Lung (tissue), 12 donors: Measurements from ENCODE around the gene SEC61B. TPM values are rescaled to one million over a fixed set of nuclear protein-coding genes. Genes with fewer than 3 reads are reported as not detected.
A peak's percentile ranks its signal among the peaks of the same experiment; 100 is the strongest.

Source experiments
- ATAC-seq: fragments of 200-7000 bp; cut with Tn5 transposase; one replicate; pipeline ENCODE4 v1.9.1; 2020; ENCODE audit warnings: moderate number of reproducible peaks; ENCODE audit not compliant: insufficient read depth, low FRiP score
- DNase-seq, 3 donors: peaks; one replicate each; pipeline ENCODE4 v3.0.0-alpha.2; 2013 to 2017
- H3K27ac ChIP-seq, 2 donors: one replicate each; pipeline ENCODE4 v1.5.1; 2013; ENCODE audit warnings: mild to moderate bottlenecking in 2 of 2, moderate library complexity in 2 of 2, control low read depth in 1 of 2, inconsistent platforms in 1 of 2, low read depth in 1 of 2, low read length in 1 of 2
- H3K27me3 ChIP-seq, 3 donors: one replicate each; pipeline ENCODE4 v1.5.1; 2013; ENCODE audit warnings: low read length in 2 of 3; ENCODE audit not compliant: control insufficient read depth in 3 of 3, insufficient read depth in 3 of 3
- H3K36me3 ChIP-seq, 4 donors: one replicate each; pipeline ENCODE4 v1.5.1; 2013; ENCODE audit warnings: low read length in 4 of 4, mild to moderate bottlenecking in 1 of 4, moderate library complexity in 1 of 4; ENCODE audit not compliant: control insufficient read depth in 4 of 4, insufficient read depth in 4 of 4
- H3K4me1 ChIP-seq, 5 donors: one replicate each; pipeline ENCODE4 v1.5.1; 2013; ENCODE audit warnings: low read length in 5 of 5, mild to moderate bottlenecking in 2 of 5, moderate library complexity in 1 of 5; ENCODE audit not compliant: control insufficient read depth in 5 of 5, insufficient read depth in 5 of 5
- H3K4me3 ChIP-seq: one replicate; pipeline ENCODE4 v1.5.1; 2013; ENCODE audit warnings: mild to moderate bottlenecking, control low read depth, moderate library complexity
- H3K9ac ChIP-seq, 2 donors: one replicate each; pipeline ENCODE4 v1.5.1; 2013; ENCODE audit warnings: low read length in 2 of 2, control low read depth in 1 of 2; ENCODE audit not compliant: insufficient read depth in 1 of 2
- H3K9me3 ChIP-seq, 4 donors: one replicate each; pipeline ENCODE4 v1.5.1; 2013; ENCODE audit warnings: low read length in 3 of 4, mild to moderate bottlenecking in 1 of 4, moderate library complexity in 1 of 4; ENCODE audit not compliant: control insufficient read depth in 4 of 4, insufficient read depth in 3 of 4
- WGBS, 2 donors: extraction: QIAGEN DNeasy Blood & Tissue Kit; methylation state at CpG; one replicate each; pipeline ENCODE4 v1.1.7; 2013; 5-methylcytosine and 5-hydroxymethylcytosine counted together
- polyA plus RNA-seq, 2 donors: library from polyadenylated mRNA; stranded (reverse); fragments of 200-250 nt; gene quantifications; one replicate each; pipeline ENCODE4 v1.2.1, GENCODE V29; 2013
- total RNA-seq, 2 donors: library from RNA; depleted of rRNA in 1 of 2; stranded (reverse); fragments of >200 nt in 1 of 2; gene quantifications; one replicate each; pipeline ENCODE4 v1.2.1, GENCODE V29; 2014 to 2021
- TF ChIP-seq, protein P1 (sequence below): IDR thresholded peaks from 2 replicates; pipeline ENCODE4 v1.5.1; 2012; ENCODE audit warnings: mild to moderate bottlenecking; ENCODE audit errors: control extremely low read depth, extremely low read depth
- donor health status: control.
- donor health status: control.
- donor health status: Bipolar disorder and iron deficiency.
- donor health status: healthy.
- donor health status: DM: yes; HTN: yes; CAD: no.

SEC61B gene
- total and polyA plus RNA-seq, 4 donors, result 35.9 to 516 (median 267) TPM

GRCh38 chr9:99213197-99213596, 8.9 kb upstream of the SEC61B start:
- Histone ChIP-seq H3K4me3 (no peak overlapping the region), H3K27me3 (no peaks in the 10 kb centered on the region), H3K9ac (no peak overlapping the region), H3K4me1 (peaks cover 0 to 4% (median 0%) of the 10 kb centered on the region in 5 donors), H3K9me3 (peaks cover 0 to 7% (median under 1%) of the 10 kb centered on the region in 4 donors), H3K36me3 (peaks cover 0 to 12% (median 4%) of the 10 kb centered on the region in 4 donors), H3K27ac (no peak overlapping the region)
- 38 to 73% methylated on average over 1 of the region's 1 CpG for WGBS, 2 donors
- TF ChIP-seq, protein P1, sequence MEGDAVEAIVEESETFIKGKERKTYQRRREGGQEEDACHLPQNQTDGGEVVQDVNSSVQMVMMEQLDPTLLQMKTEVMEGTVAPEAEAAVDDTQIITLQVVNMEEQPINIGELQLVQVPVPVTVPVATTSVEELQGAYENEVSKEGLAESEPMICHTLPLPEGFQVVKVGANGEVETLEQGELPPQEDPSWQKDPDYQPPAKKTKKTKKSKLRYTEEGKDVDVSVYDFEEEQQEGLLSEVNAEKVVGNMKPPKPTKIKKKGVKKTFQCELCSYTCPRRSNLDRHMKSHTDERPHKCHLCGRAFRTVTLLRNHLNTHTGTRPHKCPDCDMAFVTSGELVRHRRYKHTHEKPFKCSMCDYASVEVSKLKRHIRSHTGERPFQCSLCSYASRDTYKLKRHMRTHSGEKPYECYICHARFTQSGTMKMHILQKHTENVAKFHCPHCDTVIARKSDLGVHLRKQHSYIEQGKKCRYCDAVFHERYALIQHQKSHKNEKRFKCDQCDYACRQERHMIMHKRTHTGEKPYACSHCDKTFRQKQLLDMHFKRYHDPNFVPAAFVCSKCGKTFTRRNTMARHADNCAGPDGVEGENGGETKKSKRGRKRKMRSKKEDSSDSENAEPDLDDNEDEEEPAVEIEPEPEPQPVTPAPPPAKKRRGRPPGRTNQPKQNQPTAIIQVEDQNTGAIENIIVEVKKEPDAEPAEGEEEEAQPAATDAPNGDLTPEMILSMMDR, result no peak
- ATAC-seq (no peak), DNase-seq (no peak)

- peaks cover 0 to 15% (median 6%) of the 10 kb centered on the region in 4 donors for H3K36me3 ChIP-seq
- WGBS, 2 donors, result 95 to 100% methylated on average over 1 of the region's 1 CpG
- ATAC-seq (no peak), DNase-seq (no peak)
- peaks cover 0 to 7% (median under 1%) of the 10 kb centered on the region in 4 donors for H3K9me3 ChIP-seq
- no peaks in the 10 kb centered on the region for H3K27me3 ChIP-seq
- TF ChIP-seq, protein P1, result no peak
- H3K4me1 ChIP-seq, result peaks cover 0 to 16% (median 4%) of the 10 kb centered on the region in 5 donors
- no peak overlapping the region for H3K9ac ChIP-seq
- no peak overlapping the region for H3K4me3 ChIP-seq
- no peak overlapping the region for H3K27ac ChIP-seq
These were observed 6.0 kb upstream of the SEC61B start for GRCh38 chr9:99216073-99216472.

DNA sequence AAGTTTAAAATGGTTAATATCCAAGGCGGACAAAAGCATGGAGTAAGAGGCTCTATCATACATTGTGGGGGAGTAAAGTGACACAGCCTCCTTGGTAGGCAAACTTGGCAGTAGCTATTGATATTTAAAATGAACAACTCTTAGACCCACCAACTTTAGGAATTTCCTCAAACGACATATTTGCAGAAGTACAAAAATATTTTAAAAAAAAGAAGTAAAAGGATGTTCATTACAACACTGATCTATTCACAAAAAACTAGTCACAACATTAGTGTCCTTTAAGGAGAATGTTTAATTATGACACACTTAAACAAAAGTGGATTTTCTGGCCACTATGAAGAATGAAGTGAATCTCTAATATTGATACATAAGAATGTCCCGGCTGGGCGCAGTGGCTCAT, 2.1 kb upstream of the SEC61B start:
- Histone ChIP-seq H3K27me3 (no peaks in the 10 kb centered on the region), H3K9me3 (no peaks in the 10 kb centered on the region), H3K4me1 (peaks cover 4 to 31% (median 15%) of the 10 kb centered on the region in 5 donors), H3K4me3 (no peak overlapping the region), H3K9ac (no peak overlapping the region), H3K36me3 (peaks cover 5 to 13% (median 12%) of the 10 kb centered on the region in 4 donors), H3K27ac (no peak overlapping the region)
- ATAC-seq, result no peak
- WGBS, 2 donors, result 69 to 76% methylated on average over 4 of the region's 4 CpGs
- TF ChIP-seq, protein P1, result no peak
- DNase-seq, result no peak

- peak overlapping the region; percentile 97 to 98 for H3K9ac ChIP-seq
- ATAC-seq (no peak), DNase-seq (no peak)
- no peaks in the 10 kb centered on the region for H3K9me3 ChIP-seq
- peak overlapping the region; percentile 84 to 96 for H3K27ac ChIP-seq
- WGBS, 2 donors, result 0% methylated on average over 25 of the region's 25 CpGs
- H3K27me3 ChIP-seq, result no peaks in the 10 kb centered on the region
- peaks cover 4 to 38% (median 15%) of the 10 kb centered on the region in 5 donors for H3K4me1 ChIP-seq
- TF ChIP-seq, protein P1, result no peak
- H3K4me3 ChIP-seq, result peak overlapping the region; percentile 96
- H3K36me3 ChIP-seq, result peaks cover 7 to 16% (median 13%) of the 10 kb centered on the region in 4 donors
These were observed 839 bp upstream of the SEC61B start for GRCh38 chr9:99221266-99221620.
